ENCODE data around the gene C1orf50. TPM values are rescaled to one million over a fixed set of nuclear protein-coding genes. Genes with fewer than 3 reads are reported as not detected.

Gene C1orf50
- total RNA-seq (4.0 and 7.4 TPM in 2 replicates), polyA plus RNA-seq (2.8 and 4.8 TPM in 2 replicates), polyA minus RNA-seq (1.5 TPM in 2 replicates), Bru-seq, nascent RNA (percentile 73 among the genes with signal in this experiment), BruChase-seq, experiment 1, labeled RNA remaining after a 6-hour chase (percentile 78 among the genes with signal in this experiment), BruChase-seq, experiment 2, labeled RNA remaining after a 2-hour chase (percentile 74 among the genes with signal in this experiment)
- 4.6 and 5.3 TPM in 2 replicates for polyA plus RNA-seq (2011; cell fraction: cytosol; rRNA removed)
- polyA plus RNA-seq (2011; cell fraction: nucleus; rRNA removed), result 4.0 and 4.6 TPM in 2 replicates
- 2.8 and 4.5 TPM in 2 replicates for polyA plus RNA-seq (2012)
- 1.4 TPM for polyA minus RNA-seq (2011; cell fraction: cytosol; rRNA and poly(A)+ RNA removed)
- polyA minus RNA-seq (2011; cell fraction: nucleus; rRNA and poly(A)+ RNA removed), result 3.3 and 3.9 TPM in 2 replicates
- long read RNA-seq, full-length matches to known transcripts, result 39 of 48 reads
- long read RNA-seq, partial matches to known transcripts, result 3 of 48 reads
- long read RNA-seq, other reads (novel, unspliced or antisense), result 6 of 48 reads

- dilution Hi-C loops (cut with MboI; ENCODE audit: extremely low pct_ligation_motif_present, low sequenced_read_pairs), result no loop called here
Measured at GRCh38 chr1:42766741-42767509, at the start of gene C1orf50, which contains the start of gene P3H1. TSS of gene C1orf50 (plus strand) at chr1:42767249. CDS start at chr1:42767312, 63 bp downstream. TSS of gene P3H1 (minus strand) at chr1:42767028. CDS start at chr1:42766971, 57 bp downstream.

More at GRCh38 chr1:42766741-42767509, at the start of gene C1orf50, which contains the start of gene P3H1:
- Histone ChIP-seq H3K27ac (ENCODE audit: insufficient read depth, low read depth, low read length) (peak within 1 kb of the TSS; percentile 62), H3K4me3 (replicated peaks in 1 of 3; ENCODE audit: insufficient read depth in 1 of 3, low read depth in 1 of 3, low read length in 3 of 3) (peak within 1 kb of the TSS; percentile 65 to 91 (median 90)), H3K4me1 (ENCODE audit: control insufficient read depth, extremely low read depth, insufficient read depth, low read length) (peaks cover 20% of the 10 kb centered on the region), H3K36me3 (ENCODE audit: control insufficient read depth in 2 of 2, extremely low read depth in 1 of 2, insufficient read depth in 2 of 2, low read length in 2 of 2) (peaks cover 0 to 3% of the 10 kb centered on the region in 2 experiments), H3K9me3 (replicated peaks; ENCODE audit: control insufficient read depth, insufficient read depth, low read length) (no peaks in the 10 kb centered on the region), H3K4me2 (ENCODE audit: insufficient read depth, low read length) (peak within 1 kb of the TSS; percentile 95), H3K27me3 (ENCODE audit: control insufficient read depth in 2 of 2, insufficient read depth in 2 of 2, low read length in 2 of 2) (no peaks in the 10 kb centered on the region), H2AFZ (ENCODE audit: low read depth, low read length) (peak within 1 kb of the TSS; percentile 83), H3K9ac (replicated peaks; ENCODE audit: extremely low read depth, insufficient read depth, low read length) (peak within 1 kb of the TSS; percentile 83), H3K9me1 (replicated peaks; ENCODE audit: control insufficient read depth, extremely low read depth, insufficient read depth, low read length) (no peaks in the 10 kb centered on the region), H4K20me1 (replicated peaks; ENCODE audit: control insufficient read depth, extremely low read depth, insufficient read depth, low read length) (no peaks in the 10 kb centered on the region), H3K79me2 (ENCODE audit: control insufficient read depth, insufficient read depth, low read length) (peaks cover 65% of the 10 kb centered on the region)
- DNase-seq (ENCODE audit: low read depth, low spot score), result peak; percentile 100
- TF ChIP-seq FOS (IDR thresholded peaks at IDR 0.05; ENCODE audit: borderline replicate concordance, insufficient read depth, low read length) (no peak), POLR2A (IDR thresholded peaks at IDR 0.05; ENCODE audit: low read depth, low read length) (peak; percentile 92), GATA2 (IDR thresholded peaks at IDR 0.05; ENCODE audit: insufficient read depth, insufficient read length, low read depth, low read length) (no peak), JUN (IDR thresholded peaks at IDR 0.05; ENCODE audit: borderline replicate concordance, insufficient read depth, insufficient read length, low read depth) (no peak), EZH2 (IDR thresholded peaks at IDR 0.05; ENCODE audit: borderline replicate concordance, low read depth, low read length, severe bottlenecking) (no peak), POLR2AphosphoS5 (IDR thresholded peaks at IDR 0.05; ENCODE audit: insufficient read depth, low read depth, low read length) (peak; percentile 87), MYC (IDR thresholded peaks at IDR 0.05; ENCODE audit: low read depth, low read length) (no peak)
- TF ChIP-seq, protein P1, sequence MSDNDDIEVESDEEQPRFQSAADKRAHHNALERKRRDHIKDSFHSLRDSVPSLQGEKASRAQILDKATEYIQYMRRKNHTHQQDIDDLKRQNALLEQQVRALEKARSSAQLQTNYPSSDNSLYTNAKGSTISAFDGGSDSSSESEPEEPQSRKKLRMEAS (IDR thresholded peaks at IDR 0.05; ENCODE audit: insufficient read depth, insufficient read length), result no peak
- TF ChIP-seq, protein P2, sequence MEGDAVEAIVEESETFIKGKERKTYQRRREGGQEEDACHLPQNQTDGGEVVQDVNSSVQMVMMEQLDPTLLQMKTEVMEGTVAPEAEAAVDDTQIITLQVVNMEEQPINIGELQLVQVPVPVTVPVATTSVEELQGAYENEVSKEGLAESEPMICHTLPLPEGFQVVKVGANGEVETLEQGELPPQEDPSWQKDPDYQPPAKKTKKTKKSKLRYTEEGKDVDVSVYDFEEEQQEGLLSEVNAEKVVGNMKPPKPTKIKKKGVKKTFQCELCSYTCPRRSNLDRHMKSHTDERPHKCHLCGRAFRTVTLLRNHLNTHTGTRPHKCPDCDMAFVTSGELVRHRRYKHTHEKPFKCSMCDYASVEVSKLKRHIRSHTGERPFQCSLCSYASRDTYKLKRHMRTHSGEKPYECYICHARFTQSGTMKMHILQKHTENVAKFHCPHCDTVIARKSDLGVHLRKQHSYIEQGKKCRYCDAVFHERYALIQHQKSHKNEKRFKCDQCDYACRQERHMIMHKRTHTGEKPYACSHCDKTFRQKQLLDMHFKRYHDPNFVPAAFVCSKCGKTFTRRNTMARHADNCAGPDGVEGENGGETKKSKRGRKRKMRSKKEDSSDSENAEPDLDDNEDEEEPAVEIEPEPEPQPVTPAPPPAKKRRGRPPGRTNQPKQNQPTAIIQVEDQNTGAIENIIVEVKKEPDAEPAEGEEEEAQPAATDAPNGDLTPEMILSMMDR (IDR thresholded peaks at IDR 0.05; ENCODE audit: extremely low read depth in 1 of 2, insufficient read depth in 1 of 2, low read depth in 1 of 2, low read length in 2 of 2), result no peak
- ChIA-PET CTCF (interaction anchor here (0.8 to 3.7 kb wide), 22 partner anchors 7 to 620 kb away, joined by 3 to 32 read pairs (median 6); partner anchors contain the start of genes ERMAP, TMEM269, YBX1 and ZNF691), POLR2A (interaction anchor here (0.7 to 1.7 kb wide), 6 partner anchors 11 to 441 kb away, joined by 3 to 6 read pairs (median 4); partner anchors contain the start of genes ERMAP, SVBP and ZNF691)
- intact Hi-C loops (cut with micrococcal nuclease), result loop anchor here (1.0 to 5.0 kb wide), 5 partner anchors 50 to 310 kb away; partner anchors contain the start of genes ERMAP, PPCS, PPIH and SVBP
- FAIRE-seq, result peak; percentile 93
- no TSS peak for BruUV-seq (replicated peaks)

Data from endothelial cell of umbilical vein (primary cell).